Keratinocyte (primary cell): ENCODE results near the gene KCNC1.

ENCODE experiments used
- CTCF ChIP-seq, 3 experiments: IDR thresholded peaks in 1 of 3; conservative IDR thresholded peaks in 1 of 3; optimal IDR thresholded peaks in 1 of 3; 2 replicates in 2 of 3; 3 replicates in 1 of 3; pipeline versions ENCODE3 to v1.5.1; 2011; ENCODE audit warnings: low read length in 3 of 3, mild to moderate bottlenecking in 3 of 3, moderate library complexity in 2 of 3, control low read depth in 1 of 3, inconsistent platforms in 1 of 3; ENCODE audit not compliant: insufficient read depth in 2 of 3; ENCODE audit errors: extremely low read depth in 1 of 3
- EZH2 ChIP-seq: IDR thresholded peaks from one replicate; pipeline ENCODE4 v1.6.1; 2012; ENCODE audit warnings: inconsistent platforms, mild to moderate bottlenecking, low read length, moderate library complexity

DNA sequence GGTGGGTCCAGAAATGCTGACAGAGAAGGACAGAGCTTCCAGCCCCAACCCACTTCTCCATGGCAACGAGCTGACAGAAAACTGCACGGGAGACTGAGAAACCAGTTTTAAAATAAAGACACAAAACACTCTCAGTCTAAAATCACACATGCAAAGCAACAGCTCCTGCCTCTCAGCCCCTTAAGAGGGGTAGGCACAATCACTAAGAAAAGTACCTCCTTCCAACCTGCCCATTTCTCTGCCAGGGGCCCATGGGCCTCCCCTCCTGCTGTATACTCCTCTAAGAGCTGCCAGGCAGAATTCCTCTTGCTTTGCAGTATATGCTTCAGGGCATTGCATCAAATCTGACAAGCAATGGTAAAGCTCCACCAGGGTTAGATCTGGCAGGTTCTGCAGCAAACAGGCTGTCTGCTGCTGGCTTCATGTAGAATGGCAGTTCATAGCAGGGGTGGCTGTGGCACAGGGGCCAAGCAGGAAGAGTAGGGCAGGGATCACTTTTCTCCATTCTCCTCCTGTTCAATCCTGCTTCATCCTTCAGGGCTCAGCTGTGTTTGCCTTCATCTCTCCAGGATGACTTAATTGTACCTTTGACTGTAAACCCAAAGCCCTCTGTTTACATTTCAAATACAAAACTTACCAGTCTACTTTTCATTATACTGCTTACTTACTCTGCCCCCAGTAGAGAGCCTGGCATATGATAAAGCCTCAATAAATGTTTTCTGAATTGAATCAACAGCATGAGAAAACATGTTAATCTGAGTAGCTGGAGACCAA, 77.7 kb downstream of the KCNC1 start:
- TF ChIP-seq CTCF (optimal IDR thresholded peaks at IDR 0.05 in 1 of 3, IDR thresholded peaks at IDR 0.05 in 1 of 3, conservative IDR thresholded peaks at IDR 0.05 in 1 of 3; ENCODE audit: extremely low read depth in 1 of 3, insufficient read depth in 2 of 3, low read length in 3 of 3) (no peak), EZH2 (no peak)
